ENCODE measurements around the gene RYR1.
A peak's percentile ranks its signal among the peaks of the same experiment; 100 is the strongest.
"Not testable (repeated sequence)": the region's sequence is repeated elsewhere in the genome, so short reads cannot be mapped to it uniquely, and the experiment has no call there.

Gene RYR1

DNA sequence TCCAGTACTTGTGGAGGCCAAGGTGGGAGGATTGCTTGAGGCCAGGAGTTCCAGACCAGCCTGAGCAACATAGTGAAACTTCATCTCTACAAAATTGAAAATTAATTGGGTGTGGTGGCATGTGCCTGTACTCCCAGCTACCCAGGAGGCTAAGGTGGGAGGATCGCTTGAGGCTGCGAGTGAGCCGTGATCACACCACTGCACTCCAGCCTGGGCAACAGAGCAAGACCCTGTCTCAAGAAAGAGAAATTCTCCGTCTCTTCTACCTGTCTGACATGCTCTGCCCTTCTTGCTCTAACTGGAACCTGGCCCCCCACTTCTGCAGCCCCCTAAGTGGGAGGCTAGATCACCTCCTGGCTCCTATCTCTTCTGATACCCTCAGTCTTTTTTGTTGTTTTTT is 192.9 kb downstream of the RYR1 start:
- DNase-seq, result no peak

DNA sequence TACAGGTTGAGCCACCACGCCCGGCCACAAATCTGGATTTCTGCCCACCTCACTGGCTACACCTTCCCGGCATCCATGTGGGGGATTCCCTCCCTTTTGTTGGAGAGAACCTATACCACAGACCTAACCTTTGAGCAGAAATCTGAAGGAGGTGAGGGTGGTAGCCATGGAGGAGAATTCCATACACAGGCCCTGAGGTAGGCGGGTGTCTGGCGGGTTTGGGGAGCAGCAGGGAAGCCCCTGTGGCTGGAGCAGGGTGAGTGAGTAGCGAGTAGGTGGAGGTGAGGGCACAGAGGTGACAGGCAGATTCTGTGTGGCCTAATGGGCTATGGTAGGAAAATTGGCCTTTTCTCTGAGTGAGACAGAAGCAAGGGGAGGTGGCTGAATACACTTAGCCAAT is 196.1 kb downstream of the RYR1 start:
- no peak for DNase-seq

DNA sequence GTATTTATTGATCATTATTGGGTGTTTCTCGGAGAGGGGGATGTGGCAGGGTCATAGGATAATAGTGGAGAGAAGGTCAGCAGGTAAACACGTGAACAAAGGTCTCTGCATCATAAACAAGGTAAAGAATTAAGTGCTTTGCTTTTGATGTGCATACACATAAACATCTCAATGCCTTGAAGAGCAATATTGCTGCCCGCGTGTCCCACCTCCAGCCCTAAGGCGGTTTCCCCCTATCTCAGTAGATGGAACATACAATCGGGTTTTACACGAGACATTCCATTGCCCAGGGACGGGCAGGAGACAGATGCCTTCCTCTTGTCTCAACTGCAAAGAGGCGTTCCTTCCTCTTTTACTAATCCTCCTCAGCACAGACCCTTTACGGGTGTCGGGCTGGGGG is 197.8 kb downstream of the RYR1 start:
- DNase-seq, result not testable (repeated sequence)

DNA sequence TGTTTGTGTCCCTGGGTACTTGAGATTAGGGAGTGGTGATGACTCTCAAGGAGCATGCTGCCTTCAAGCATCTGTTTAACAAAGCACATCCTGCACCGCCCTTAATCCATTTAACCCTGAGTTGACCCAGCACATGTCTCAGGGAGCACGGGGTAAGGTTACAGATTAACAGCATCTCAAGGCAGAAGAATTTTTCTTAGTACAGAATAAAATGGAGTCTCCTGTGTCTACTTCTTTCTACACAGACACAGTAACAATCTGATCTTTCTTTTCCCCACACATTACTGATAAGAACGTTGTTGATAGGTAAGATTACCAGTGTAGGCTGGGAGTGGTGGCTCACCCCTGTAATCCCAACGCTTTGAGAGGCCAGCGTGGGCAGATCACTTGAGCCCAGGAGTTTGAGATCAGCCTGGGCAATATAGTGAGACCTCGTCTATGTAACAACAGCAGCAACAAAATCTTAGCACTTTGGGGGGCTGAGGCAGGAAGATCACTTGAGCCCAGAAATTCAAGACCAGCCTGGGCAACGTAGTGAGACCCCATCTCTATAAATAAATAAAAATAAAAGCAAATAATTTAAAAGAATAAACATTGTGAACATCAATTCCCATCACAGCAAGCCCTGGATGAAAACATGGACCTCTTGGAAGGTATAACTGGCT is 198.5 kb downstream of the RYR1 start:
- not testable (repeated sequence) for DNase-seq

DNA sequence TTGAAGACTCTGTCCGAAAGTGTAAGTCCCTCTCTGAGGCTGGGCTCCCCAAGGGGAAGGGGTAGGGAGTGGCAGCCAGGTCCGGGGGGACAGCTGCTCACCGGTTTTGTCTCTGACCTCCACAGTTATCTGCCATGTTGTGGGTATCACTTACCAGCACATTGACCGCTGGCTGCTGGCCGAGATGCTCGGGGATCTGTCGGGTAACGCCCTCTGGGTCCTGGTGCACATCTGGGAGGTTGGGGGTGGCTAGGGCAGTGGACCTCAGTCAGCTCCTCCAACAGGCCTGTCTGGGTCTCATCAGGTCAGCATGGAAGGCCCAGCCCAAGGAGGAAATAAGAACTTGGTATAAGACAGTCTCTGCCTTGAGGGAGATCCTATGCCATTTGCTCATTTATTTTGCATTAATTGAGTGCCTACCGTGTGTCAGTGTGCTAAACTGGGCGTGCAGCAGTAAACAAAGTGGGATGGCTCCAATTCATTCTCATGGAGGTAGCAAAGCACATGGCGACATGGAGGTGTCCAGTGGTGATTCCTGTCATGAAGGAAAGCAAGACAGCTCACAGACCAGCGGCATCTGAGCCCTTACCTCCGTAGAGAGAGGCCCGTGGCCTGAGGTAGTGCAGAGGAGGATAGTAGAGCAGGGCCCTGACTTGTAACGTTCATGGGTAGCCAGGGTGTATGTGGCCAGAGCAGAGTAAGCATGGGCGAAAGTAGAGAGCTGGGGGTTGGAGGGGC is 199.2 kb downstream of the RYR1 start:
- no peak for DNase-seq

DNA sequence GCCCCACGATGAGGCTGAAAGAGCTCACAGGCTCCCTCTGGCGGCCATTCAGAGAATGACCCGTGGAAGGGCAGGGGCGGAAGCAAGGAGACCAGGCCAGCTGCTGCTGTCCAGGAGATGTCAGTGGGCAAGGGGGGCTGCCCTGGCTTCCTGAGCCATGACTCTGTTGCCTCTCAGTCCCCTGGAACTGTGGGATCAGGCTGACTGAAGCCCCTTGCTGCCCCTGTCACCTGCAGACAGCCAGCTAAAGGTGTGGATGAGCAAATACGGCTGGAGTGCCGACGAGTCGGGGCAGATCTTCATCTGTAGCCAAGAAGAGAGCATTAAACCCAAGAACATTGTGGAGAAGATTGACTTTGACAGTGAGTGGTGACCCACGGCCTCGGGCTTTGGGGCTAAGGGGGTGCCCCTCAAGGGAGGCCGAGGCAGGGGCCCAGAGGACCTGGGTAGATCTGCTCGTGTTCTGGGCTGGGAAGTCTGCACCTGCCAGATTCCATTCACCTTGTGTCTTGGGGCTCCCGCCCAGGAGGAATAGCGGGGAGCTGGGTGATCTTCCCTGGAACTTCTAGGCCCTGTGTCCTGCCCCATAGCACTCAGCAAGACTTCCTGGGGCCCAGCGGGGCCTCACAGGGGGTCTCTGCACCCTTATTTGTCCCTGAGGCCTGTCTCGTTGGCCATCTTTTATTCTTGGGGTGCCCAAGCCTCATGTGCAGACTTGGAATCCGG is 201.4 kb downstream of the RYR1 start:
- peak; percentile 60 for DNase-seq

DNA sequence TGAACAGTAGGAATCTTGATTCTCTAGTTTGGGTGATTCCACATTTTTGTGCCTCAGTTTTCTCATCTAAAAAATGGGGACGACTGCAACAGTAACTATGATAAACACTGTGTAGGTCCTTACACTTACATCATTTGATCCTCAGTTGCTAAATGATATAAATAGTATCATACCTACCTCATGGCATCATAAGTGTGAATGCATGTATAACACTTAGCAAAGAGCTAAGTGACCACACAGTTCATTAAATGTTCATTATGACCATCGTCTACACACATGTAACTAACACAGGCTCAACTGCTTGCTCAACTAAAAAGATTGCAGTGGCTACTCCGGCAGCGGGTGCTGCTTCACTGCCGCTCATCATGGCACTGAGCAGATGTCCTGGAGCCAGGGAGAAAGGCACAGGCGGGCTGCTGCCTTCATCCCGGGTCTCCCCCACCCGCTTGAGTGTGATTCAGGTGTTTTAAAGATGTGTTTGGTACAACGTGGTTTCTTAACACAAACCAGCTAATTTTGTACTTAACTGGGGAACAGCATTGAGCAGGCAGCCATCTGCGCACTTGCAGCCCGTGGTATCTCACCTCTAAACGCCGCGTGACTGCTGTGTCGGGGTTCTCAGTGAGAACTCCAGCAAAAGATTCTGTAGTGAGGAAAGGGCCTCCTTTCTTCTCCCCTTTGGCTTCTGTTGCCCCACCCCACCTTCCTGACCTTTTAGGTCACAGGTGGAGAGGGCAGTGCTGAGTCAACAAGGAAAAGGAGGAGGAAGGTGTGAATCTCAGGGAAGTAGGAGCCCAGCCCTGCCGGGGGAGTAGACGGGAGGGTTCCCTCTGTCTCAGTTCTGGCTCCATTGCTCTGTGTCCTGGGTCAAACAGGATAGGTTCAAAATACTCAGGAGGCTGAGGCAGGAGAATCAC is 202.2 kb downstream of the RYR1 start:
- DNase-seq, result no peak
